Astrocyte (in vitro differentiated cells and primary cell): ENCODE data around the gene ENHO. TPM values are rescaled to one million over a fixed set of nuclear protein-coding genes. Genes with fewer than 3 reads are reported as not detected.

Experiments
- DNase-seq: peaks from one replicate; pipeline ENCODE4 v3.0.0-alpha.2; 2010; ENCODE audit warnings: low read depth
- FAIRE-seq: peaks from 2 replicates; lab custom pipeline; 2011; peaks lifted over from hg19 to GRCh38; lab: Jason Lieb, UNC
- H2AFZ ChIP-seq: 2 replicates; pipeline ENCODE4 v1.6.0; 2012; ENCODE audit warnings: low read depth, low read length, inconsistent platforms
- H3K27ac ChIP-seq: 2 replicates; pipeline ENCODE4 v1.5.1; 2011; ENCODE audit warnings: low read depth, low read length, inconsistent platforms
- H3K27me3 ChIP-seq: 2 replicates; pipeline ENCODE4 v1.6.0; 2011; ENCODE audit warnings: low read length, inconsistent platforms; ENCODE audit not compliant: insufficient read depth
- H3K36me3 ChIP-seq: 2 replicates; pipeline ENCODE4 v1.5.1; 2011; ENCODE audit warnings: low read length, inconsistent platforms; ENCODE audit not compliant: insufficient read depth
- H3K4me1 ChIP-seq: 2 replicates; pipeline ENCODE4 v1.5.1; 2011; ENCODE audit warnings: low read length, inconsistent platforms; ENCODE audit not compliant: insufficient read depth
- H3K4me2 ChIP-seq: 2 replicates; pipeline ENCODE4 v1.6.0; 2012; ENCODE audit warnings: low read length, inconsistent platforms
- H3K4me3 ChIP-seq: 2 replicates; pipeline ENCODE4 v1.5.1; 2011; ENCODE audit warnings: low read depth, mild to moderate bottlenecking, low read length, inconsistent platforms; ENCODE audit not compliant: insufficient read depth
- H3K79me2 ChIP-seq: 2 replicates; pipeline ENCODE4 v1.6.0; 2012; ENCODE audit warnings: mild to moderate bottlenecking, low read length, inconsistent platforms; ENCODE audit not compliant: insufficient read depth
- H3K9ac ChIP-seq: 2 replicates; pipeline ENCODE4 v1.6.0; 2012; ENCODE audit warnings: mild to moderate bottlenecking, low read length, inconsistent platforms
- H3K9me3 ChIP-seq: 2 replicates; pipeline ENCODE4 v1.5.1; 2012; ENCODE audit warnings: low read depth, mild to moderate bottlenecking, low read length, inconsistent platforms; ENCODE audit not compliant: insufficient read depth
- H4K20me1 ChIP-seq: 2 replicates; pipeline ENCODE4 v1.6.0; 2012; ENCODE audit warnings: low read length, inconsistent platforms; ENCODE audit not compliant: insufficient read depth
- H3K27ac Mint-ChIP-seq: one replicate; pipeline ENCODE4 v1.8.0; 2021; ENCODE audit warnings: mild to moderate bottlenecking, mixed read lengths; ENCODE audit not compliant: unreplicated experiment
- H3K27me3 Mint-ChIP-seq: one replicate; pipeline ENCODE4 v1.8.0; 2021; ENCODE audit warnings: low read depth, mixed read lengths; ENCODE audit not compliant: unreplicated experiment
- H3K36me3 Mint-ChIP-seq: one replicate; pipeline ENCODE4 v1.8.0; 2021; ENCODE audit warnings: low read depth, mixed read lengths; ENCODE audit not compliant: unreplicated experiment
- H3K4me1 Mint-ChIP-seq: one replicate; pipeline ENCODE4 v1.8.0; 2021; ENCODE audit warnings: low read depth, mixed read lengths; ENCODE audit not compliant: unreplicated experiment
- H3K4me3 Mint-ChIP-seq: one replicate; pipeline ENCODE4 v1.8.0; 2021; ENCODE audit warnings: mild to moderate bottlenecking, moderate library complexity, mixed read lengths; ENCODE audit not compliant: unreplicated experiment
- H3K9me3 Mint-ChIP-seq: one replicate; pipeline ENCODE4 v1.8.0; 2021; ENCODE audit warnings: mild to moderate bottlenecking, mixed read lengths; ENCODE audit not compliant: unreplicated experiment
- CTCF ChIP-seq: IDR thresholded peaks from 2 replicates; pipeline ENCODE4 v1.5.1; 2011; ENCODE audit warnings: low read depth, mild to moderate bottlenecking, inconsistent platforms, low read length, moderate library complexity; ENCODE audit not compliant: insufficient read depth
- EZH2 ChIP-seq: IDR thresholded peaks from 2 replicates; pipeline ENCODE4 v1.6.1; 2012; ENCODE audit warnings: mild to moderate bottlenecking, low read length, inconsistent platforms; ENCODE audit not compliant: insufficient read depth
- total RNA-seq: library from RNA; stranded (reverse); gene quantifications from 2 replicates; pipeline ENCODE4 v1.2.1, GENCODE V29; 2021

Gene ENHO
- total RNA-seq, 1 donor from 2014 or later: 1.1 TPM

GRCh38 chr9:34514401-34514800 is 8.4 kb downstream of the ENHO start:
- H3K4me3 ChIP-seq: no peak overlapping the region
- no peaks in the 10 kb centered on the region for H3K79me2 ChIP-seq
- no peak overlapping the region for H3K4me2 ChIP-seq
- H3K9me3 ChIP-seq: no peaks in the 10 kb centered on the region
- H3K4me1 Mint-ChIP-seq: peaks cover 3% of the 10 kb centered on the region
- peaks cover 3% of the 10 kb centered on the region for H3K9me3 Mint-ChIP-seq
- FAIRE-seq (no peak), DNase-seq (no peak)
- H3K27me3 ChIP-seq: peaks cover 7% of the 10 kb centered on the region
- peaks cover 55% of the 10 kb centered on the region for H3K27me3 Mint-ChIP-seq
- no peaks in the 10 kb centered on the region for H3K4me1 ChIP-seq
- H3K36me3 Mint-ChIP-seq: peaks cover 3% of the 10 kb centered on the region
- TF ChIP-seq EZH2 (no peak), CTCF (no peak)
- H3K36me3 ChIP-seq: no peaks in the 10 kb centered on the region
- no peak overlapping the region for H3K27ac Mint-ChIP-seq
- no peak overlapping the region for H3K27ac ChIP-seq
- H3K9ac ChIP-seq: no peak overlapping the region
- H2AFZ ChIP-seq: no peak overlapping the region
- H4K20me1 ChIP-seq: no peaks in the 10 kb centered on the region
- H3K4me3 Mint-ChIP-seq: no peak overlapping the region

GRCh38 chr9:34513567-34514214 is 9.1 kb downstream of the ENHO start:
- peaks cover 3% of the 10 kb centered on the region for H3K36me3 Mint-ChIP-seq
- H3K27me3 ChIP-seq: peaks cover 7% of the 10 kb centered on the region
- H3K27ac ChIP-seq: no peak overlapping the region
- no peak overlapping the region for H3K4me3 ChIP-seq
- H3K9ac ChIP-seq: no peak overlapping the region
- FAIRE-seq (no peak), DNase-seq (no peak)
- H3K36me3 ChIP-seq: no peaks in the 10 kb centered on the region
- TF ChIP-seq CTCF: no peak
- no peak for TF ChIP-seq EZH2
- no peak overlapping the region for H3K4me2 ChIP-seq
- peaks cover 3% of the 10 kb centered on the region for H3K4me1 Mint-ChIP-seq
- H3K4me3 Mint-ChIP-seq: no peak overlapping the region
- H3K9me3 Mint-ChIP-seq: peaks cover 3% of the 10 kb centered on the region
- H4K20me1 ChIP-seq: no peaks in the 10 kb centered on the region
- H2AFZ ChIP-seq: no peak overlapping the region
- no peaks in the 10 kb centered on the region for H3K79me2 ChIP-seq
- H3K9me3 ChIP-seq: no peaks in the 10 kb centered on the region
- peaks cover 55% of the 10 kb centered on the region for H3K27me3 Mint-ChIP-seq
- H3K27ac Mint-ChIP-seq: peak overlapping the region; percentile 66
- H3K4me1 ChIP-seq: no peaks in the 10 kb centered on the region
